ENCODE results near the gene RDX.
"Not testable (repeated sequence)": the region's sequence is repeated elsewhere in the genome, so short reads cannot be mapped to it uniquely, and the experiment has no call there.

The RDX gene

GRCh38 chr11:110200241-110200640, 96.2 kb downstream of the RDX start:
- no peak for DNase-seq (ENCODE audit: low spot score)

- DNase-seq (ENCODE audit: low spot score): no peak
Measured at GRCh38 chr11:110199184-110199981, 97.0 kb downstream of the RDX start.

- no peak for DNase-seq (ENCODE audit: low spot score)
Measured at GRCh38 chr11:110198031-110198729, 98.2 kb downstream of the RDX start.

- no peak for DNase-seq (ENCODE audit: low spot score)
Measured at GRCh38 chr11:110196884-110197420, 99.5 kb downstream of the RDX start.

GRCh38 chr11:110196241-110196754, 100.1 kb downstream of the RDX start:
- DNase-seq (ENCODE audit: low spot score): no peak

GRCh38 chr11:110194211-110194766, 102.1 kb downstream of the RDX start:
- DNase-seq (ENCODE audit: low spot score): not testable (repeated sequence)

- DNase-seq (ENCODE audit: low spot score): not testable (repeated sequence)
Measured at GRCh38 chr11:110192604-110193282, 103.7 kb downstream of the RDX start.

- DNase-seq (ENCODE audit: low spot score): no peak
Measured at GRCh38 chr11:110190885-110191284, 105.5 kb downstream of the RDX start.

GRCh38 chr11:110187731-110188130, 108.7 kb downstream of the RDX start:
- no peak for DNase-seq (ENCODE audit: low spot score)

GRCh38 chr11:110186867-110187266, 109.5 kb downstream of the RDX start:
- no peak for DNase-seq (ENCODE audit: low spot score)

- DNase-seq (ENCODE audit: low spot score): no peak
Measured at GRCh38 chr11:110186456-110186855, 110.0 kb downstream of the RDX start.

GRCh38 chr11:110185599-110185998, 110.8 kb downstream of the RDX start:
- no peak for DNase-seq (ENCODE audit: low spot score)

GRCh38 chr11:110185121-110185591, 111.3 kb downstream of the RDX start:
- DNase-seq (ENCODE audit: low spot score): no peak

GRCh38 chr11:110184456-110184855, 112.0 kb downstream of the RDX start:
- no peak for DNase-seq (ENCODE audit: low spot score)

GRCh38 chr11:110182886-110183285, 113.5 kb downstream of the RDX start:
- no peak for DNase-seq (ENCODE audit: low spot score)

GRCh38 chr11:110179064-110179463, 117.3 kb downstream of the RDX start:
- no peak for DNase-seq (ENCODE audit: low spot score)

GRCh38 chr11:110177086-110177456, 119.3 kb downstream of the RDX start:
- no peak for DNase-seq (ENCODE audit: low spot score)

- no peak for DNase-seq (ENCODE audit: low spot score)
Measured at GRCh38 chr11:110176366-110177085, 119.9 kb downstream of the RDX start.

- no peak for DNase-seq (ENCODE audit: low spot score)
Measured at GRCh38 chr11:110174645-110175310, 121.6 kb downstream of the RDX start.

- DNase-seq (ENCODE audit: low spot score): peak; percentile 75
Measured at GRCh38 chr11:110173811-110174644, 122.4 kb downstream of the RDX start.
